ENCODE results near the gene SORBS2.

- TF ChIP-seq CTCF (conservative IDR thresholded peaks at IDR 0.05 in 1 of 2, IDR thresholded peaks at IDR 0.05 in 1 of 2; ENCODE audit: low read depth in 1 of 2, low read length in 2 of 2) (no peak), EZH2 (IDR thresholded peaks at IDR 0.05; ENCODE audit: low read length, missing control alignments) (no peak)
Observed at GRCh38 chr4:185723631-185724260, 88.2 kb downstream of the SORBS2 start.

All from fibroblast of lung (primary cell).